ENCODE results near the gene CAD.

CAD gene

DNA sequence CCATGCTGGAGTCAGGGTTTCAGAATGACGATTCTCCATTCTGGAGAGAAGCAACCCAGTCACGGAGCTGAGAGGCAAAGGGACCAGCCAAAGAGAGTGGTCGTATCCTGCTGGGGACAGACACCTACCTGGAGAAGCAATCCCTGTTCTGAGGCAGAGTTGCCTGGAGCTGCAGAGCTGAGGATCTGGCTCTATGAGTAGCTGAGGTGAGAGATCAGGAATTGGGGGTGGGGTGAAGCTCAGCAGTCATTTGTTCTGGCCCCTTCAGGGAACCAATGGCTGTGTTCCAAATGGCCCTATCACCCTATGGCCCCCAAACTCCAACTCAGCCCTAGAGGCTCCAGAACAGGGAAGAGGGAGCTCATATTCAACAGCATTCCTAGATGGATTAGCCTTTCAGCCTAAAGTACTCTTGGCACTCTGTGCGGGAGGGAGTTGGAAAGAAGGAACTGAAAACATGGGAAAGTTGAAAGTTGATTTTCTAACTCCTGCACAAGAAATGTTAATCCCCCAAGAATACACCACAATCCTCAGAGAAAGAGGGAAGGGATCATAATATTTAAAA lies 8.6 kb upstream of the CAD start:
- DNase-seq, result no peak
- Mint-ChIP-seq H3K36me3 (peaks cover 17% of the 10 kb centered on the region), H3K4me3 (no peak overlapping the region), H3K4me1 (peaks cover 49% of the 10 kb centered on the region), H3K27me3 (no peaks in the 10 kb centered on the region), H3K9me3 (no peaks in the 10 kb centered on the region), H3K27ac (no peak overlapping the region)
- CTCF ChIA-PET, result interaction anchor here (0.6 kb wide), 1 partner anchor 362 kb away, joined by 3 read pairs; no protein-coding TSS in a partner anchor

DNA sequence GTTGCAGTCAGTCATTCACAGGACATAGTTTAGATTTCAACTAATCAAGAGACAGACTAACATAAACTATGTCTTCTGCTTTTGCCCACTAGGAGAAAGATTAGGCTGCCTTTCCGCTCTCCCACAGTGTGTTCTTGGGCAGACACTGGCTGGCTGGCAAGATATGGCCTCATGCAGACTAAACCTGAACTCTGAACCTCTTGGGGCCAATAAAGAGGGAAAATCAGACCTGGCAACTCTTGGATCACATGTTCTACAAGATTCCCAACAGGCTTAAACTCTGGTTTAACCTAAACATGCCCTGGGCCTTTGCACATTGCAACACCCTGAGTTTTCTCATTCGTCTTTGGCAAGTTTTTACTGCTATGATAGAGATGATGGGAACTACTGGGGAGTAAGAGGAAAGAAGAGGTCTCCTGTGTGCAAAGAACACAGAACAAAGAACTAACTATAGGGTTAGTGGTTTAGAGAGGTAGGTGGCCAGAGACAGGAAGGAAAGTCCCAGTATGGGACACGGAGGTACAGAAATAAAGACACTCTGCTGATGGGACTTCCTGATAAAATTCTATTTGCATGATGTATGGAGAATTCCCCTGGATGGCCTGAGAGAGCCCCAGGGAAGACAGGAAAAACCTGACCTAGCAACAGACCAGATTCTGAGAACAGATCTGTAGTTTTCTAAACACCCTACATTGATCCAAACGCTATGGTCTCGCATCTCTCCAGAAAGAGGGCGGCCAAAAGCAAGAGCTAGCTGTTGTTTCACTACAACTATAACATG lies 7.4 kb upstream of the CAD start:
- no peak for DNase-seq
- Mint-ChIP-seq H3K4me1 (peaks cover 45% of the 10 kb centered on the region), H3K27me3 (no peaks in the 10 kb centered on the region), H3K27ac (peak overlapping the region; percentile 21), H3K9me3 (no peaks in the 10 kb centered on the region), H3K36me3 (peaks cover 17% of the 10 kb centered on the region), H3K4me3 (peak overlapping the region; percentile 29)
- CTCF ChIA-PET, result no interaction called here

DNA sequence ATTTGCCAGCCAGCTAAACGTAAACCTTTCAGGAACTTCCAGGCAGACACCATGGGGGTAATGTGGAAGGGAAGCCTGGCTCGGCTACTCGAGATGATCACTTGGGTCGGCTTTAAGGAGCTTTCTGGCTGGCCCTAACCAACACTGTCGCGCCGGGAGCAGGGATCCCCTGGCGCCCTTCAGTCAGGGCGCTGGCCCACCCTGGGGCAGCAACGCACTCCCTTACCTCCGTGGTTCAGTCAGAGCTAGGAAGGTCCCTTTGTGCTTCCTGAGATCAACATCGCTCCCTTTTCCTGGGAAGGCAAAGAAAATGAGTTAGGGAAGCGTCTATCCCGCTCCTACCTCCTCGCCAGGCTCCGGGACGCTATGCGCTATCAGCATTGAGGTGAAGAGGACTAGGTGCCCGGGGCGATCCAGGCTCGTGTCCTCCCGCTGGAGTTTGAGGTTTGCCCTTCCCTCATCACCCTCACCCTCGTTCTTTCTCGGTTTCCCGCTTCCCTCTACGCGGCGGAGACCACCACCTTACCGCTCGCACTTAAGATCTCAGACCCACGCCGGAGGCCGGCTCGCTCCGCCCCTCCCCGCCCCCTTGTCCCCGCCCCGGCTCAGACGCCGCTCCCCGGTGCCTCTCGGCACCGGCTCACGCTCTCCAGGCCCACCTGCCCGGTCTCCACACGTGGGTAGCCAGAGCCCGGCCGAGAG lies 5.8 kb upstream of the CAD start:
- CTCF ChIA-PET, result no interaction called here
- Mint-ChIP-seq H3K27ac (peak overlapping the region; percentile 91), H3K36me3 (peaks cover 26% of the 10 kb centered on the region), H3K4me1 (peaks cover 39% of the 10 kb centered on the region), H3K4me3 (peak overlapping the region; percentile 85), H3K27me3 (no peaks in the 10 kb centered on the region), H3K9me3 (no peaks in the 10 kb centered on the region)
- DNase-seq, result no peak

DNA sequence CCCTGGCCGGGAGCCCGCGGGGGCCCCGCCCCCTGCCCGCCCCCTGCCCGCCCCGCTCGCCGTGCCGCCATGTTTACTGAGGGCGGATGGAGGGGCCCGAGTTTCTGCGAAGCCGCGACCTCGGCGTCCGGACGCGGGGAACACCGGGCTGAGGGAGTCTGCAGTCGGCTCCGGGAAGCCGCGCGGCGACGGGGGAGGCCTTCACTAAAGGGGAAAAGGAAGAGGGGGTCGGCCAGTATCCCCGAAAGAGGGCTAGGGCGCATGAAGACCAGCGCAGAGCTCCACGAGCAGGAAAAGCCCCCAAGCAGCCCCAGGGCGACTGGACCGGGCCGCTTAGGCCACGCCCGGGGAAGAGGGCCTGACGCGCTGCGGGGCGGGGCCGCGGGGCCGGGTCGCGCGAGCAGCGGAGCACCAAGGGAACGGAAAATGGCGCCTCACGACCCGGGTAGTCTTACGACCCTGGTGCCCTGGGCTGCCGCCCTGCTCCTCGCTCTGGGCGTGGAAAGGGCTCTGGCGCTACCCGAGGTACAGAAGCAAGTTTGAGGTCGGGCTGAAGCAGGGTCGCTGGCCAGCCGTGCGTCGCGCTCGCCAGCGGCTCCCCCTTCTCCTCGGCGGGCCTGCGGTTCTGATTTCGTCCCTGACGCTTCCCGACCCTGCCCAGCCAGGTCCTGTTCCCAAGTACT lies 5.1 kb upstream of the CAD start, which contains the start of the genes ATRAID and SLC5A6:
TSS of gene ATRAID (plus strand) at position 99 of the 683 bp plus-strand sequence. CDS start at position 427, 328 bp downstream.
TSS of gene SLC5A6 (minus strand) at position 326 of the 683 bp plus-strand sequence. CDS start 4,618 bp downstream, outside the sequence.
- Mint-ChIP-seq H3K36me3 (peaks cover 32% of the 10 kb centered on the region), H3K27ac (peak within 1 kb of the TSS; percentile 98), H3K4me3 (peak within 1 kb of the TSS; percentile 89), H3K9me3 (no peaks in the 10 kb centered on the region), H3K27me3 (no peaks in the 10 kb centered on the region), H3K4me1 (peaks cover 46% of the 10 kb centered on the region)
- DNase-seq, result peak; percentile 92
- CTCF ChIA-PET, result no interaction called here

DNA sequence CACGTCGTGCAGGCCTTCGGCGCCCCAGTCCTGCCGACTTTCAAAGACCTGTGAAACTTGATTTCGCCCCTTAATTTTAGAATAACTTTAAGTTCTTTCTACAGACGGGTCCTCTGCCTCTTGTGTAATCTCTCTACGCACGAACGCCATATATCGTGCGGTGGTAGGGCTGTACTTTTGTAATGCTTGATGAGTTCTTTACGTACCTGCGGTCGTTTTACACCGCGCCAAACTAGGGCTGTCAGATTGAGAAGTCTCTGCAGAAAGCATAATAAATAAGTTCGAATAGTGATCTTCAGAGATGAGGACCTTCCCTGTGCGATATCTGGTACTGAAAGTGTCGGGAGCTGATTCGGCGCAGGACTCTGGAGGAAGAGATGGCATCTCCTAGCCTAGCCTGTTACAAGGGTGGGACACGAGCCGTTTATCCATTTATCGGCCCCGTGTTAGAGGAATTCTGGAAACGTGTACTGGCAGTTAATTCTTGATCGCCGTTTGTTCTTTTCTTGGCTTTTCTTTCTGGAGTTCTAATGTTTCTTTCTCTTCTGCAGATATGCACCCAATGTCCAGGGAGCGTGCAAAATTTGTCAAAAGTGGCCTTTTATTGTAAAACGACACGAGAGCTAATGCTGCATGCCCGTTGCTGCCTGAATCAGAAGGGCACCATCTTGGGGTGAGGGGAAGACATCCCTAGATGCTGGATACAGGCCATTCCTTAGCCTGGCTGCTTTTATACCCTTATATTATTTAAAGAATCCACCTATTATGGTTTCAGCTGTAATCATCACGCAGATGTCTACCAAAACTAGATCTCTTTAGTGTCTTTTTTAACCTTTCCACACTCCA lies 4.3 kb upstream of the CAD start:
- DNase-seq, result peak; percentile 66
- peaks cover 52% of the 10 kb centered on the region for H3K4me1 Mint-ChIP-seq
- H3K27me3 Mint-ChIP-seq, result no peaks in the 10 kb centered on the region
- H3K4me3 Mint-ChIP-seq, result peak overlapping the region; percentile 89
- peaks cover 30% of the 10 kb centered on the region for H3K36me3 Mint-ChIP-seq
- H3K9me3 Mint-ChIP-seq, result no peaks in the 10 kb centered on the region
- H3K27ac Mint-ChIP-seq, result peak overlapping the region; percentile 98
- CTCF ChIA-PET, result no interaction called here

DNA sequence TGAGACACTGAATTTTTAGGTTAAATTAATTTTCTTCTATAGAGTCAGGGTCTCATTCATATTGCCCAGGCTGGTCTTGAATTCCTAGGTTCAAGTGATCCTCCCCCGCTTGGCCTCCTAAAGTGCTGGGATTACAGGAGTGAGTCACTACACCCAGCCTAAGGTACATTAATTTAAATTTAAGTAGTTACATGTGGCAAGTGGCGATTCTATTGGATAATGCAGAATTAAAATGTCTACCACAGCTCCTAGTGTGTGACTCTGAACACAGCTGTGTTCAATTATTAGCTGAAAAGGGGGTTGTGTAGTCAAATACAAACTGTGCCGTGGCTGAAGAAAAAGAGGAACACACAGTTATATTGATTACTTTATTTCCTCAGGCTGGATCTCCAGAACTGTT lies 2.2 kb upstream of the CAD start:
- no peaks in the 10 kb centered on the region for H3K27me3 Mint-ChIP-seq
- no peak overlapping the region for H3K4me3 Mint-ChIP-seq
- CTCF ChIA-PET, result no interaction called here
- no peak overlapping the region for H3K27ac Mint-ChIP-seq
- DNase-seq, result no peak
- H3K36me3 Mint-ChIP-seq, result peaks cover 31% of the 10 kb centered on the region
- H3K9me3 Mint-ChIP-seq, result no peaks in the 10 kb centered on the region
- H3K4me1 Mint-ChIP-seq, result peaks cover 59% of the 10 kb centered on the region

DNA sequence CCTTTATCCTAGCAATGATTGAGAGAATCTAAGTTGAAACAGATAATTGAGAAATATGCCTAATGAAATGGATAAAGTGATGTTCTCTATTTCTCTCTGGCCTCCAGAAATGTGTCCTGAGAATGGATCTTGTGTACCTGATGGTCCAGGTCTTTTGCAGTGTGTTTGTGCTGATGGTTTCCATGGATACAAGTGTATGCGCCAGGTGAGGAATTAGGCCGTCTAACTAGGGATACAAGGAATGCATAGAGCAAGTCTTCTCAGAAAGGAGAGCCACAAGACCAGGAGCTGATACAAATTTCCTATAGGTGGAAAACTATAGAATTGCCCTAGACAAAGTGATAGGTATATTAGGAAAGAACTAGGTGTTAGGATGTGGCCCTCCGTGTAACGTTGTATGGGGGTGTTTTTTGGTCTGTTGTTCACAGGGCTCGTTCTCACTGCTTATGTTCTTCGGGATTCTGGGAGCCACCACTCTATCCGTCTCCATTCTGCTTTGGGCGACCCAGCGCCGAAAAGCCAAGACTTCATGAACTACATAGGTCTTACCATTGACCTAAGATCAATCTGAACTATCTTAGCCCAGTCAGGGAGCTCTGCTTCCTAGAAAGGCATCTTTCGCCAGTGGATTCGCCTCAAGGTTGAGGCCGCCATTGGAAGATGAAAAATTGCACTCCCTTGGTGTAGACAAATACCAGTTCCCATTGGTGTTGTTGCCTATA lies 592 bp upstream of the CAD start:
- peaks cover 42% of the 10 kb centered on the region for H3K36me3 Mint-ChIP-seq
- no peaks in the 10 kb centered on the region for H3K27me3 Mint-ChIP-seq
- peaks cover 52% of the 10 kb centered on the region for H3K4me1 Mint-ChIP-seq
- H3K27ac Mint-ChIP-seq, result peak overlapping the region; percentile 92
- DNase-seq, result no peak
- H3K9me3 Mint-ChIP-seq, result no peaks in the 10 kb centered on the region
- CTCF ChIA-PET, result no interaction called here
- peak overlapping the region; percentile 94 for H3K4me3 Mint-ChIP-seq

DNA sequence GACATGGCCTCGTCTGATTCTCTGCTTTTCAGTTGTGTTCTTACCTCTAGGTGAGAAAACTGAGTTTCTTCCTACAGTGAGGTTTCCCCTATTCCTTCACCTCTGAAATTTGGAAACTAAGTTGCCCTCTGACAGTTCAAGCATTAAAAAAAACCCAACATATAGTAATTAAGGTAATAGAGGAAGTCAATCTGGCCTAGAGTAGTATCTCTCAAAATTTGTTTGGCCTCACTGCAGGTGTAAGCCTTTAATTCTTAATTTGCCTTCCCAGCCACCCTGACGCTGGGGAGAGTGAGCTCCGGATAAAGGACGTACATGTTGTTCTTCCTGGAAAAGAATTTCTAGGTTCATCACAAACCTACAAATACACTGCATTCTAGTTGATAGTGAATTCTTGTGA lies 1.4 kb downstream of the CAD start:
- Mint-ChIP-seq H3K36me3 (peaks cover 48% of the 10 kb centered on the region), H3K4me3 (peak overlapping the region; percentile 94), H3K4me1 (peaks cover 43% of the 10 kb centered on the region), H3K27me3 (no peaks in the 10 kb centered on the region), H3K9me3 (no peaks in the 10 kb centered on the region), H3K27ac (no peak overlapping the region)
- peak; percentile 7 for DNase-seq
- CTCF ChIA-PET, result interaction anchor here (1.2 kb wide), 1 partner anchor 61 kb away, joined by 3 read pairs; no protein-coding TSS in a partner anchor

DNA sequence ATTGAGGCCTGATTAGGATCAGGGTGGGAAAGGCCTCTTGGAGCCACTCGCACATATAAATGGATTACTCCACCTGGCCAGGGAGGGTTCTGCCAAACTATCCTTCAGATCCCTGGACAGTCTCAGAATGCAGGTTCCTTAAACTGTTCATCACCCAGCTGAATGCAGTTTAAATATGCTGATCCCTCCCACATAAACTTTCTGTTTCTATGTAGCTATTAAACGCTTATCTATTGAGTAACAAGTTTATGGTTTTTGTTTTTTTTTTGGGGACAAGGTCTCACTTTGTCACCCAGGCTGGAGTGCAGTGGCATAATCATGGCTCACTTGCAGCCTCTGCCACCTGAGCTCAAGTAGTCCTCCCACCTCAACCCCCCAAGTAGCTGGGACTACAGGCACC lies 1.9 kb downstream of the CAD start:
- Mint-ChIP-seq H3K27ac (no peak overlapping the region), H3K36me3 (peaks cover 46% of the 10 kb centered on the region), H3K4me3 (no peak overlapping the region), H3K4me1 (peaks cover 39% of the 10 kb centered on the region), H3K9me3 (no peaks in the 10 kb centered on the region), H3K27me3 (no peaks in the 10 kb centered on the region)
- peak; percentile 9 for DNase-seq
- CTCF ChIA-PET, result interaction anchor here (1.2 kb wide), 1 partner anchor 61 kb away, joined by 3 read pairs; no protein-coding TSS in a partner anchor

DNA sequence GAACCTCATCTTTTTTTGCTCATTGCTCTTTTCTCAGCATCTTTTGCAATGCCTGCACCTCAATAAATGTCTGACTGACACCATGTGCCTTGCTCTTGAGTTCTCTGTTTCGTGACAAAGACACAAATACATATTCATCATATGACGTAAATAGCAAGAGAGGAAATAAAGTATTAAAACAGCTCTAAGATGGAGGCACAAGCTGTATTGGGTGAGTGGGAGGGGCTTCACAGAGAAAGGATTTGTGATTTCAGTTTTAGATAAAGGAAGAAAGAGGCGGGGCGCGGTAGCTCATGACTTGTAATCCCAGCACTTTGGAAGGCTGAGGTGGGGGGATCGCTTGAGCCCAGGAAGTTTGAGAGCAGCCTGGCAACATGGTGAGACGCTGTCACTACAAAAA lies 2.9 kb downstream of the CAD start:
- Mint-ChIP-seq H3K27ac (no peak overlapping the region), H3K4me1 (peaks cover 38% of the 10 kb centered on the region), H3K27me3 (no peaks in the 10 kb centered on the region), H3K36me3 (peaks cover 49% of the 10 kb centered on the region), H3K4me3 (no peak overlapping the region), H3K9me3 (no peaks in the 10 kb centered on the region)
- no peak for DNase-seq
- CTCF ChIA-PET, result interaction anchor here (1.2 kb wide), 1 partner anchor 60 kb away, joined by 3 read pairs; no protein-coding TSS in a partner anchor

DNA sequence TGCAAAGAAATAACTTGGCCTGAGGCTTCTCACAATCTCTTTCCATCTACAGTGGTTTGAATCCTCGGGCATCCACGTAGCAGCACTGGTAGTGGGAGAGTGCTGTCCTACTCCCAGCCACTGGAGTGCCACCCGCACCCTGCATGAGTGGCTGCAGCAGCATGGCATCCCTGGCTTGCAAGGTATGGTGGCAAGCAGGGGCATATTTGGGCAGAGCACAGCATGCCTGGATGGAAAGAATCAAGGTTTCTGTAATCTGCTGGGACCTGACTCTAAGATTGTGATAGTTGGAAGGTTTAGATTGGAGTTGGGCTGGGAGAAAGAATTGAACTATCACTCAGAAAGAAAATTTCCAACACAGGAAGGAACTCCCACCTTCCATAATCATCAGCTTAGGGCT lies 4.0 kb downstream of the CAD start:
- Mint-ChIP-seq H3K9me3 (no peaks in the 10 kb centered on the region), H3K27ac (no peak overlapping the region), H3K4me3 (no peak overlapping the region), H3K4me1 (peaks cover 35% of the 10 kb centered on the region), H3K27me3 (no peaks in the 10 kb centered on the region), H3K36me3 (peaks cover 43% of the 10 kb centered on the region)
- DNase-seq, result no peak
- CTCF ChIA-PET, result interaction anchor here (1.3 kb wide), 1 partner anchor 82 kb away, joined by 3 read pairs; no protein-coding TSS in a partner anchor

DNA sequence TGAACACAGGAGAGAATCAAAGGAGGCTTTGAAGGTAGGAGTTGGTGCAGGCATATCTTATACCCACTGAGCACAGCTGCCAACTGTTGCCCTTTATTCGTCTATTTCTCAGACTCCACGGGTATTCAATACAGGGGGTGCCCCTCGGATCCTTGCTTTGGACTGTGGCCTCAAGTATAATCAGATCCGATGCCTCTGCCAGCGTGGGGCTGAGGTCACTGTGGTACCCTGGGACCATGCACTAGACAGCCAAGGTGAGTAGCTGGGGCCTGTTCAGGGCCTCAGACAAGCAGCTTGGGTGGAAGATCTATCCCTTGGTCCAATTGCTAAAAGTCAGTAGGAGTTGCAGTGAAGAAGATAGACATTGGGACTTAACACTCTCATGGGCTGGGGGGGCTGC lies 5.2 kb downstream of the CAD start:
- Mint-ChIP-seq H3K27me3 (no peaks in the 10 kb centered on the region), H3K9me3 (no peaks in the 10 kb centered on the region), H3K27ac (no peak overlapping the region), H3K4me1 (peaks cover 24% of the 10 kb centered on the region), H3K4me3 (no peak overlapping the region), H3K36me3 (peaks cover 42% of the 10 kb centered on the region)
- no peak for DNase-seq
- CTCF ChIA-PET, result no interaction called here

DNA sequence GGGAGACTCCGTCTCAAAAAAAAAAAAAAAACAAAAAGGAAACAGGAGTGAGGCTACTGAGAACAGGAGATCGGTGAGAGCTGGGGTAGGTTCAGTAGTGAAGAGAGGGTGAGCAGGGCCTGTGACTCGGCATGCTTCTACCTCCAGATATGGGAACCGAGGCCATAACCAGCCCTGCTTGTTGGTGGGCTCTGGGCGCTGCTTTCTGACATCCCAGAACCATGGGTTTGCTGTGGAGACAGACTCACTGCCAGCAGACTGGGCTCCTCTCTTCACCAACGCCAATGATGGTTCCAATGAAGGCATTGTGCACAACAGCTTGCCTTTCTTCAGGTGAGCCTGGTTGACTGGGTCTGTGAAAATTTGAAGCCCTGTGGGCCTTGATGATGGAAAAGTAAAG lies 6.2 kb downstream of the CAD start:
- no peak overlapping the region for H3K4me3 Mint-ChIP-seq
- CTCF ChIA-PET, result no interaction called here
- no peak for DNase-seq
- H3K27ac Mint-ChIP-seq, result no peak overlapping the region
- H3K4me1 Mint-ChIP-seq, result peaks cover 14% of the 10 kb centered on the region
- no peaks in the 10 kb centered on the region for H3K27me3 Mint-ChIP-seq
- H3K36me3 Mint-ChIP-seq, result peaks cover 45% of the 10 kb centered on the region
- H3K9me3 Mint-ChIP-seq, result no peaks in the 10 kb centered on the region

All from activated naive CD4-positive, alpha-beta T cell treated with anti-CD3 and anti-CD28 coated beads, Interleukin-2, amount 10 ng/mL, durations not matched to agents 7 days and 5 days (primary cell).